GM19025 (cell line): ENCODE data around the gene ATAD2B.
"Not testable (repeated sequence)": the region's sequence is repeated elsewhere in the genome, so short reads cannot be mapped to it uniquely, and the experiment has no call there.

ENCODE experiments used
- ATAC-seq: cut with Tn5 transposase; IDR thresholded peaks from one replicate; pipeline ENCODE4 v1.9.1; 2021; ENCODE audit warnings: mild to moderate bottlenecking, low read depth, moderate library complexity; ENCODE audit not compliant: unreplicated experiment

ATAD2B gene

DNA sequence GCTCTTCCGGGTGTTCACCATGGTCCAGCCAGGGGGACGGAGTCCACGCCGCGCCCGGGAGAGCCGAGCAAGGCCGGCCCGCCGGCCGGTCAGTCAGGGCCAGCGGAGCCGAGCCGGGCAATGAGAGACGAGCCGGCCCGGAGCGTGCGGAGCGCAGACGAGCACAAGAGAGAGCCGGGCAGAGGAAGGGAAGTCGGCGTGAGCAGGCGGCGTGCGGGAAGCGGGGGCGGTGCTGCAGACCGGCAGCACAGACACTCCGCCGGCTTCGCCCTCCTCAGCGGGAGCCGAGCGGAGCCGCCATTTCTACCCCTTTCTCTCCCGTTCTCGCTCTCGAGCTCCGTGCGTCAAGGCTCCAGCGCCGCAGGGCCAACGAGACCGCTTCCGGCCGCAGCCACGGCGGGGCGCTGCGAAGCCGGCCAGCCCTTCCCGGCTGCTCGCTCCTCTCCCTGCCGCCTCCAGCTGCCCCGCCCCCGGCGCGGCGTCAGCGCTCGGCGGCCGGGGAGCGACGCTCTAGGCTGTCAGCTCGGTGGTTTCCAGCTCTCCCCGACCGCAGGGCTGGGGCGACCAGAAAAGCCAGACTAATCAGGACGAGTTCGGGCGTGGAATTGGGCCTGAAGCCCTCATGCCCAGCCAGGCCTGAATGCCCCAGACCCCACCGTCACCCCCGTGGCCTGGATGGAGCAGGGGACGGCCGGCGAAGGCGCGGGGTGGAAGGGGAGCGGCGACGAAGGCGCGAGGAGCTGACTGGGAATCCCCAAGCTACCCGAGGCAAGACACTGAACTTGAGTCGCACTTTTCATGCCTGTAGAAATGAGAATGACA lies at the start of gene ATAD2B:
TSS of gene ATAD2B (minus strand) at position 374 of the 822 bp plus-strand sequence. CDS start at position 21, 353 bp downstream.
- peak; percentile 77 for ATAC-seq

DNA sequence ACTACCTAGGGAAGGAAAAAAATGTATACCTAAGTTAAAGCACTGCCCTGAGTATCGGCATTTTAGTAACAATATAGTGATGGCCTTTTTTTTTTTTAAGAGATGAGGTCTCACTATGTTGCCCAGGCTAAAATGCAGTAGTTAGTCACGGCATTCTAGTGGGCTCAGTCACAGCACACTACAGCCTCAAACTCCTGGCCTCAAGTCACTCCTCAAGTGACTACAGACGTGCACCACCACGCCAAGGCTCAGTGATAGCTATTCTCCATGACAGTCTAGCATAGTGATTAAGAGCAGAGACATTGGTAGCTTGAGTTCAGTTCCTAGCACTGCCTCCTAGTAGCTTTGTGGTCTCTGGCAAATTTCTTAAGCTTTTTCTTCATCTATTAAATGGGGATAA lies 40.9 kb upstream of the ATAD2B start:
- ATAC-seq, result no peak

DNA sequence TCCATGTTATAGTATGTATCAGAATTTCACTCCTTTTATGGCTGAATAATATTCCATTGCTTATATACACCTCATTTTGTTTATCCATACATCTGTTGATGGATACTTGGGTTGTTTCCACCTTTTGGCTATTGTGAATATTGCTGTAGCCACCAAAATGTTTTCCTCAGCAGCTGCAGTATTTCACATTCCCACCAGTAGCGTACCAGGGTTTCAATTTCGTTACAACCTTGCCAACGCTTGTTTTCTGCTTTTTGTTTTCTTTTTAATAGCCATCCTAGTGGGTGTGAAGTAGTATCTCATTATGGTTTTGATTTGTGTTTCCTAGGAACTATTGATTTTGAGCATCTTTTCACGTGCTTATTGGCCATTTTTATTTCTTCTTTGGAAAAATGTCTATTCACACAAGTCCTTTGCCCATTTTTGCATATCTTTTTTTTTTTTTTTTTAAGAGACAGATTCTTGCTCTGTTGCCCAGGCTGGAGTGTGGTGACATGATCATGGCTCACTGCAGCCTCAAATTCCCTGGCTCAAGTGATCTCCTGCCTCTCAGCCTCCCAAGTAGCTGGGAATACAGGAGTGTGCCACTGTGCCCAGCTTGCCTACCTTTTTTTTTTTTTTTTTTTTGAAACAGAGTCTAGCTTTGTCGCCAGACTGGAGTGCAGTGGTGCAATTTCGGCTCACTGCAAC lies 27.5 kb upstream of the ATAD2B start:
- no peak for ATAC-seq

DNA sequence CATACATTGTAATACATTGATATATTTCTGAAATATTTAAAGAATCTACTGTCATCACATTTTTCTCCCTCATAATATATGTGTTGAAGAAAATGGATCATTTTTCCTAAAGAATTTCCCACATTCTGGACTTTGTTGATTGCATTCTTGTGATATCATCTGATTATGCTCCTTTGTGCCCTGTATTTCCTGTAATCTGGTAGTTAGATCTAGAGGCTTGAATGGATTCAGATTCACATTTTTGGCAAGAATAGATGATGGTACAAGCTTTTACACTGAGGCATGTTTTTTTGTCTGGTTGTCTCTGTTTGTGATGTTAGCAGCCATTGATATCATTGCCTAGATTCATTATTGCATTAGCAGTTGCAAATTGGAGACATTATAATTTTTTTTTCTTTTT lies 26.7 kb upstream of the ATAD2B start:
- no peak for ATAC-seq

DNA sequence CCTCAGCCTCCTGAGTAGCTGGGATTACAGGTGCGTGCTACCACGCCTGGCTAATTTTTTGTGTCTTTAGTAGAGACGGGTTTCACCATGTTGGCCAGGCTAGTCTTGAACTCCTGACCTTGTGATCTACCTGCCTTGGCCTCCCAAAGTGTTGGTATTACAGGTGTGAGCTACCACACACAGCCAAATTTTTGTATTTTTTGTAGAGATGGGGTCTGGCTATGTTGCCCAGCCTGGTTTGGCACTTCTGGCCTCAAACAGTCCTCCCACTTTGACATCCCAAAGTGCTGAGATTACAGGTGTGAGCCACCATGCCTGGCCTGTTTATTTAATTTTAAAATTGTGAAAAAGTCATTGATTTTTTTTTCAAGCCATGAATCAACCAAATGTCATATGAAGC lies 25.6 kb upstream of the ATAD2B start:
- ATAC-seq, result not testable (repeated sequence)

DNA sequence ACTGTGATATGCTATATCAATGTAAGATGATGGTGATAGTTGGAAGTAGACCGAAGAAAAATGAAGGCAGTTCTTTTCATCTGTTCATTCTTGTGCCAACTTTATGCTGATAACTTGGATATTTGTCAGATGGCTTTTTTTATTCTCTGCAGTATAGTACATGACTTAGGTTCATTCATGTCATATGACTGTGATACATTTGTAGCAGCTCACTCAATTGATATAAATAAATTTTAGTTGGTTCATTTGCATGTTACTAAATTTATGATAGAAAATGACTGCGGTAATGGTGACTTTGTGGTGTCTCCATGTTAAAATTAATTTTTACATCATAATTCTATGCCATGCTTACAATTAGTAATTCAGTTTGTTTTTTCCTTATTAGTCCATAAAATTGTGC lies 20.4 kb upstream of the ATAD2B start:
- ATAC-seq, result no peak

DNA sequence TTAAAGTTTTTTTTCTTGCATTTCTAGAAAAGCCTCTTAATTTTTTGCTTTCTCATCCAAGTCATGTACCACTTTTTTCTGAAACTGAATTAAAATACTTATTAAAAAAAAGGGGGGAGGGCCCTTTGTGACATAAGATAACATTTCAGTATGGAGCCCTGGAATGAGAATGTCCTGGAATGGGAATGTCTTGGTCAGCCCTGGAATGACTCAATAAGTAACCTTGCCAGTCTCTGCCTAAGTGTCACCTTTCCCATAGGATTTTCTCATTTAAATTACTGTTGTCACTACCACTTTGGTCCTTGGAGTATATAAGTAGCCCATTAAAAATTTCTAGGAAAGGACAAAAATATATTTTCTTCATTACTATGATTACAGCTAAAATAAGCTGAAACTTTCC lies 18.1 kb upstream of the ATAD2B start:
- no peak for ATAC-seq

DNA sequence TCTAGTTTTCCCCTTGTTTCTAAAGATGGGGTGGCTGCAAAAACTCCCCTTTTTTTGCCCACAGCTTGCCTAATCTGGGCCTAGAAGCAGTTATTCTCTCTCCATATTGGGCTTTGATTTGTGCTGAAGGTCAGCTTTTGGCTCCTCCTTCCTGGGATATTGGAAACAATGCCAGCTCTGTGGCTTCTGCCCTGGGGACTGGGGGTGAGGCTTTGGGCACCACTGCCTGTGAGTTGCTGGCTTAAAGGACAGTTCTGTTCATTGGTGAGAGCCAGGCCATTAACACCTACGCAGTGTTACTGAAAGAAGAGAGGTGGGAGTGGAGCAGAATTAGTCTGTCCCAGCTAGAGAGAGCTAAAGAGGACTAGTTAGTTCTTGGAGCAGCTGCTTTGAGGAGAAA lies 17.6 kb upstream of the ATAD2B start:
- ATAC-seq, result no peak

DNA sequence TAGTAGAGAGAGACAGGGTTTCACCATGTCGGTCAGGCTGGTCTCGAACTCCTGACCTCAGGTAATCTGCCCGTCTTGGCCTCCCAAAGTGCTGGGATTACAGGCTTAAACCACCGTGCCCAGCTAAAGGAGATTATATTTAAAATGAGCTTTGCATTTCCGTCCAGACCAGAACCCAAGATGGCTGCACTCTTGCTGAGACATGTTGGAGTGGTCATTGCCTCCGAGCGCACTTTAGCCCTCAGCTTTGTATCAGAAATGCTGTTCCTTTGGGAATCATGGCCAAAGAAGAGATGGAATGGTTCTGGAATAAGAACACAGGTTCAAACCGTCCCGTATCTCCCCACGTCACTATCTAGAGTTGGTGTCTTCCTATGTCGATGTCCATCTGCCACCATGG lies 16.7 kb upstream of the ATAD2B start:
- no peak for ATAC-seq

DNA sequence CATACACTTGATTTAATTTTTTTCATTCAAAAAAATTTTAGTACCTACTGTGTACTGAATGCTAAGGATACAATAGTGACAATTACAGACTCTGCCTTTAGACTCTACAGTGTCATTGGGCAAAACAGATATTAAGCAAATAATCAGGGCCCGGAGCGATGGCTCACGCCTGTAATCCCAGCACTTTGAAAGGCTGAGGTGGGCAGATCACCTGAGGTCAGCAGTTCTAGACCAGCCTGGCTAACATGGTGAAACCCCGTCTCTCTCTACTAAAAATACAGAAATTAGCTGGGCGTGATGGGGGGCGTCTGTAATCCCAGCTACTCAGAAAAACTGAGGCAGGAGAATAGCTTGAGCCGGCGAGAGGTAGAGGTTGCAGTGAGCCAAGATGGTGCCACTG lies 14.7 kb upstream of the ATAD2B start:
- no peak for ATAC-seq

DNA sequence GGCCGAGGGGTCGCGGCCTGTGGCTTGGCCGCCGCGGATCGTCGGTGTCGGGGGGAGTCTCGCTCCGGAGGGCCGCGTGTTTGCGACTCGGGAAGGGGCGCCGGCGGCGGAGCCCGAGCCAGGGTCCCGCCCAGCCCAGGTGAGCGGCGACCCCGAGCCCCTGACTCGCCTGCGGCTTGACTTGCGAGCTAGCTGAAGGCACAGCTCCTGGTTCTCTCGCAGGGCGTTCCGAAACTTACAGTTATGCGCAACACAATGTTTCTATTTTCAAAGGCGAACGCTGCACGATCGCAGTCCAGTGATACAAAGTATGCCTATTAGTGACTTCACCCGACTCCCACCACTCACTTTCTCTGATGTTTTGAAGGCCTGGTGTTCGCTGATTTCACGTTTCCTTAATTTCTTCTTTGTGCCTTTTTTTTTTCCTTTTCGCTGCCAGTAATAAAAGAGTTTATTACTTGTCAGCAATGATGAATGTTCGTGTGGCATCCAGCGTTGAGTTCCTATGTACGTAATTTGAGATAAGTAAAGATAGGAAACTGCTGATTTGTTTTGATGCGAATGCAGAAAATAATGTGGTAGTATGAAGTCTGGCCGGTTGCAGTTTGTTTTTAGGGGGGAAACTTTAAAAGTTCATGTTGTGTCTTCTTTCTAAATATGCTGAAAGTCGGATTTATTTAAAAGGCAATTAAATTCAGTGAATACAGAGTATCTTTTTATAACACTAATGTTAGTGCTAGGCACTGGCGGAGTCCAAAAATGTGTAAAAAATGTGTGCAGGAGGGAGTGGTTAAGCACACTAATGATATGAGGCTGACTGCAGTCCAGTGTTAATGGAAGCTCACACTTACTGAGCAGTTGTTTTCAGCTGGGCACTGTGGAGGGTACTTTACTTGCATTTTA lies 14.0 kb upstream of the ATAD2B start:
- peak; percentile 53 for ATAC-seq

DNA sequence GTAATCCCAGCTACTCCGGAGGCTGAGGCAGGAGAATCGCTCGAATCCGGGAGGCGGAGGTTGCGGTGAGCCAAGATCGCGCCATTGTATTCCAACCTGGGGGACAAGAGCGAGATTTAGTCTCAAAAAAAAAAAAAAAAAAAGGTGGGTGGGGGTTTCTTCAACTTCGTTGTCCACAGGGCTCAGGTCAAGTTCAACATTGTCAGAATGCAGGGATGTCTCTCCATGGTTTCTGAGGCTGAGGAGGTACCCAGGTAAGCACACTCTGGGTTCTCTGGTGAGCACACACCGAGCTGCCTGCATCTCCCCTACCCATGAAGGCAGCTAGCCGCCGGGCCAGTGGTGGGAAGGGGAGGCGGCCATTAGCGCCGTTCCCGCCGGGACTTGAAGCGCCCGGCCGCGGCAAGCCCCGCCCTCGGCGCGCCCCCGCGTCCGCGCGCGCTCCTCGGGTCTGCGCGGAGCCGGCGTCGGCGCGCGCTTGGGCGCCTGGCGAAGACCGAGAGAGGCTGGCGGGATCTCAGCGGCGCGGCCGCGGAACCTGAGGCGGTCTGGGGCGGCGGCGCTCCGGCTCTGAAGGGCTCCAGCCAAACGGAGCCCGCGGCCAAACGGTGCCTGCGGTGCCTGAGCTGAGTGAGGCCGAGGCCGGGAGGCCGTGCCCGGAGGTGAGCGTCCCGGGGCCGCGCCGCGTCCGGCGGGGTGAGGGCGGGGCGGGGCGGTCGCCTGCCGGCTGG lies 13.2 kb upstream of the ATAD2B start, which contains the start of gene UBXN2A:
TSS of gene UBXN2A (plus strand) at position 477 of the 731 bp plus-strand sequence. CDS start 17,852 bp downstream, outside the sequence.
- ATAC-seq, result peak; percentile 79

DNA sequence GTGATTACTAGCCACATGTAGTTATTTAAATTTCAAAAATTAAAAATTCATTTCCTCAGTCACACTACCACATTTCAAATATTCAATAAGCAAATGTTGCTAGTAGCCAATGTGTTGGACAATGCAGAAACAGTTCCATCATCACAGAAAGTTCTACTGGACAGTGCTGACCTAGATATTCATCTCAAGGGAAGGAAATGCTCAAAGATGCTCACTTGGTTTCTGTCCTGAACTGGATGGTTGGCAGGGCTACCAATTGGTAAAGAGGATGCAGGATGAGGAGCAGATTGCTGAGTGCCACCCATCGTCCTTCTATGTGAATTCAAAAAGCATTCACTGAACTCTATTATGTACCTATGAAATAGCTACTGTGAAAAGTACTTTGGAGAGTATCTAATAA lies 7.3 kb upstream of the ATAD2B start:
- ATAC-seq, result no peak

DNA sequence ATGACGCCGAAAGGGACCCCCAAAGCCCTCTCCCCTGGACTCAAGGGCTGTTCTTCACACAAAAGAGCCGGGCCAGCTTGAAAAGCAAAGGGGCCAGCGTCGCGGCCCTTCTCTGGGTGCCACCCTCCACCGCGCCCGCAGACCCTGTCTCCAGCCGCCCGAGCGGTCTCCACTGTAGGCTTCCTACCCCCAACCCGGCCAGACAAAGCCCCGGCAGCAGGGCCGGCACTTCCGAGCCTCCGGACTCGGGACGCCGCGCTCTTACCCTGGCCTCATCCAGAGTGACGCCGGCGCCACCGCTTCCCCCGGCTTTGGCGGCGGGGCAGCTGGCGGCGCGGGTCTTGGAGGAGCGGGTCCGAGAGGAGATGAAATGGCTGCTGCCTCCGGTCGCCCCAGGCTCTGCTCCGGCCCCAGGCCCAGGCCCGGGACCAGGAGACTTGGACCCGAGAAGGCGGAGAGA lies 603 bp downstream of the ATAD2B start:
- peak; percentile 22 for ATAC-seq

DNA sequence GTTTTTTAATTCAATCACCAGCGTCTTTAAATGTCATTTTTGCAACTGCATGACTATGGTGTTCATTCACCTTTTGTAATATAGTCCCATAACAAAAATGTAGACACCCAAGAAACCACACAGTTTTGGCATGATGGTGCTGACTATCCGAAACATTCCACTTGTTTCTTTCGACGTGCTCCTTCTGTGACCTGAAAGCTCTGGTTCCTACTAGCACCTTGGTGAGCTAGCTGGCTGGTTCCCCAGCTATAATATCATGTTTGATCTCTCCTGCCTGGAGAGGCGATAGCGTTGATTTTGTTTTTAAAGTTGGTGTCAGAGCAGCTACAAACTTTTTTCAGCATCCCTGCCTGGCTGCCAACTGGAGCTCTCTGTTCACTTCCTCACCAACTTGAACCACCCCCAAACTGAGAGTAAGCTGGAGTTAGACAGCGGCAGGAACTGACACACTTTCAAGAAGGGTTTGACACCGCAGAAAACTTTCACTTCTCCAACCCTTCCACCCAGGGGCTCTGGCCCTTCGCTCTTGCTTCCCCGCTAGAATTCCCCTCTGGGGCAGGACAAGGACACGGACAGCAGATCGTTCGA lies 1.1 kb downstream of the ATAD2B start:
- peak; percentile 46 for ATAC-seq

DNA sequence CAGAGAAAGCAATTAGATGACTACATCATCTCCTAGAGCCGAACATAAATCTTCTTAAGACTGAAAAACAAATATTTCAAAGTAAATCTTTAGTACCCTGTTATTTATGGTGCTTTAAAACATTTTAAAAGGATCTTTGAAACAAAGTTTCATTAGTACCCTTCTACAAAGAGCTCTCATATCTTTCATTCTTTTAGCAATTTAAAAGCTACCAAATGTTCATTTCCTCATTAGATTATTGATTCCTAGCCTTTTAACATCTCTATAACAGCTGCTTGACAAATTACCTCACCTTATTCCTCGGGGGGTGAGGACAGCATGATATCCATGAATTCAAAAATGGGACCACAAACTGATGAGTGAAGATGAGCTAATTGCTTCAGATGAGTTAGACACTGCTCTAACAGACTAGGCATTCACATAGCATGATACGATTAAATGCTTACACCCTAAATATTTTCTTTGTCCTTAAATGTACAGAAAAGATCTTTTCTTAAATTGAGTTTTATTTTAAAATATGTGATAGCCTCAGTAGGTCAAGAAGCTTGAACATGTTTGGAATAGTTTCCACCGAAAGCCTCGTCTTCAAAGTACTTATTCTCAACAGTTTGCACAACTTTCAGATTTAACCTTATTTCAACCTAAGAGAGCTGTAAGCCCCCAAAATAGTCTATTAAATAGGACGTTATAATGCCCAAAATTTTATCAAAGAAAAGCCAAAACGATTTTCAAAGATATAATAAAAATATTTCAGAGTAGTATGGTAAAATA lies 2.1 kb downstream of the ATAD2B start:
- no peak for ATAC-seq

DNA sequence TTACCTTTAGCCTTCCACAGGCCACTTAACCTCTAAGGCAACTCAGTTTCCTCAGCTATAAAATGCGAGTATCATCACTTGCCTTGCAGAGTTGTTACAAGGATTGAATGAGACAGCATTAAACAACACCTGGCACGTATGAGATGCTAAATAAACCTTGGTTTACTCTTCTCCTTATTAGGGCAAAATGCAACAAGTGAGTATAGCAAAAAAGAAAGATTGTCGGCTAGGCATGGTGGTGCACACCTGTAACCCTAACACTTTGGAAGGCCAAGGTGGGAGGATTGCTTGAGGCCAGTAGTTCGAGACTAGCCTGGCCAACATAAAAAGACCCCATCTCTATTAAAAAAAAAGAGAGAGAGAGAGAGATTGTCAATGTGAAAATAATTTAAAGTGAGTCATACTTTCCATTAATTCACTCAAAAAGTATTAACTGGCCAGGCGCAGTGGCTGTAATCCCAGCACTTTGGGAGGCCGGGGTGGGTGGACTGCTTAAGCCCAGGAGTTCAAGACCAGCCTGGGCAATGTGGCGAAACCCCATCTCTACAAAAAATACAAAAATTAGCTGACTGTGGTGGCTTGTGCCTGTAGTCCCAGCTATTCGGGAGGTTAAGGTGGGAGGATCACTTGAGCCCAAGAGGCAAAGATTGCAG lies 8.0 kb downstream of the ATAD2B start:
- ATAC-seq, result no peak

DNA sequence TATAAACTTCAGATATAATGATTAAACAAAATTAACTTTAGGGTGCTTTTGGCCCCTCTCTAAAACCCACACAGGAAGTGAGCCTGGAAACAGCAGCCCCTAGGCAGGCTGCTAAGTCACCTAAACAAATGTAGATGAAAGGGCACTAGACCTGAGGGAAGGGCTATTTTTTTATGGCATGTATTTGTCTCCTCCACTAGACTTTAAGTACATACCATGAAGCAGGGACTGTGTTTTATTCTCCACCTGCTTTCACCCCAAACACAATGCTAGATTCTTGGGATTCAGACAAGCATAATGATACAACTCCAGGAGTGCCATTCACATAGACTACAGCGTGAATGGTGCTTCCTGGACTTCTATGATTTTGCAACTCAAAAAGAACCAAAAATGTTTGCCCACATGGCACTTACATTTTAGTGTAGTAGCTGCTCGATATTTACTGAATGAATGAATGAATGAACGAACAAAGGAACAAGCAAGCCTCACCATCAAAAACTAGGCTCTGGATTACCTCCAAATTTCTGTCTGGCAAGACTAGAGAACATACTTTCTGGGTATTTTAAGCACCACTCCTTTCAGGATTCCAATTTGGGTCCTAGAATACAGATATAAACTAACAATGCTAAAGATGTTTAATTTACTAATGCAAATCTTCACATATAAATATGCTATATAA lies 10.1 kb downstream of the ATAD2B start:
- no peak for ATAC-seq
